GM19455 (cell line): Measurements from ENCODE around the gene RARS1.
A peak's percentile ranks its signal among the peaks of the same experiment; 100 is the strongest.

Experiments
- ATAC-seq: cut with Tn5 transposase; IDR thresholded peaks from one replicate; pipeline ENCODE4 v1.9.1; 2021; ENCODE audit not compliant: unreplicated experiment

Gene RARS1

GRCh38 chr5:168486136-168486879 lies at the start of gene RARS1:
TSS of gene RARS1 (plus strand) at chr5:168486471. CDS start at chr5:168486499, 28 bp downstream.
- peak; percentile 88 for ATAC-seq

- ATAC-seq: no peak
Measured at GRCh38 chr5:168438349-168438748, 47.9 kb upstream of the RARS1 start.

GRCh38 chr5:168443533-168443932 lies 42.7 kb upstream of the RARS1 start:
- ATAC-seq: no peak

- no peak for ATAC-seq
Measured at GRCh38 chr5:168443950-168444700, 42.1 kb upstream of the RARS1 start.

GRCh38 chr5:168446983-168447619 lies 39.2 kb upstream of the RARS1 start:
- no peak for ATAC-seq

- ATAC-seq: no peak
Measured at GRCh38 chr5:168447808-168448207, 38.5 kb upstream of the RARS1 start.

GRCh38 chr5:168449166-168449565 lies 37.1 kb upstream of the RARS1 start:
- ATAC-seq: no peak

- no peak for ATAC-seq
Measured at GRCh38 chr5:168451565-168451964, 34.7 kb upstream of the RARS1 start.

GRCh38 chr5:168455201-168455600 lies 31.1 kb upstream of the RARS1 start:
- no peak for ATAC-seq

- ATAC-seq: no peak
Measured at GRCh38 chr5:168457542-168457941, 28.7 kb upstream of the RARS1 start.

GRCh38 chr5:168460606-168461005 lies 25.7 kb upstream of the RARS1 start:
- ATAC-seq: no peak

- no peak for ATAC-seq
Measured at GRCh38 chr5:168463081-168463480, 23.2 kb upstream of the RARS1 start.

GRCh38 chr5:168464214-168464613 lies 22.1 kb upstream of the RARS1 start:
- no peak for ATAC-seq

- ATAC-seq: no peak
Measured at GRCh38 chr5:168464641-168465040, 21.6 kb upstream of the RARS1 start.

GRCh38 chr5:168467755-168468330 lies 18.4 kb upstream of the RARS1 start:
- no peak for ATAC-seq

- ATAC-seq: no peak
Measured at GRCh38 chr5:168468836-168469235, 17.4 kb upstream of the RARS1 start.

GRCh38 chr5:168469816-168470215 lies 16.5 kb upstream of the RARS1 start:
- no peak for ATAC-seq

GRCh38 chr5:168471785-168472184 lies 14.5 kb upstream of the RARS1 start:
- ATAC-seq: no peak

GRCh38 chr5:168472329-168472728 lies 13.9 kb upstream of the RARS1 start:
- no peak for ATAC-seq

- ATAC-seq: no peak
Measured at GRCh38 chr5:168474319-168474718, 12.0 kb upstream of the RARS1 start.

GRCh38 chr5:168477060-168477459 lies 9.2 kb upstream of the RARS1 start:
- no peak for ATAC-seq

- no peak for ATAC-seq
Measured at GRCh38 chr5:168479166-168479565, 7.1 kb upstream of the RARS1 start.
